Epithelial cell of prostate (primary cell): Measurements from ENCODE around the gene ADTRP.

ENCODE experiments used
- DNase-seq: peaks from one replicate; pipeline ENCODE4 v3.0.0-alpha.2; 2011; ENCODE audit warnings: low read depth, low spot score
- H3K27ac ChIP-seq: fragments of 450-650 bp; 2 replicates; pipeline ENCODE4 v1.5.1; 2017; ENCODE audit warnings: mild to moderate bottlenecking

Gene ADTRP, protein sequence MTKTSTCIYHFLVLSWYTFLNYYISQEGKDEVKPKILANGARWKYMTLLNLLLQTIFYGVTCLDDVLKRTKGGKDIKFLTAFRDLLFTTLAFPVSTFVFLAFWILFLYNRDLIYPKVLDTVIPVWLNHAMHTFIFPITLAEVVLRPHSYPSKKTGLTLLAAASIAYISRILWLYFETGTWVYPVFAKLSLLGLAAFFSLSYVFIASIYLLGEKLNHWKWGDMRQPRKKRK

DNA sequence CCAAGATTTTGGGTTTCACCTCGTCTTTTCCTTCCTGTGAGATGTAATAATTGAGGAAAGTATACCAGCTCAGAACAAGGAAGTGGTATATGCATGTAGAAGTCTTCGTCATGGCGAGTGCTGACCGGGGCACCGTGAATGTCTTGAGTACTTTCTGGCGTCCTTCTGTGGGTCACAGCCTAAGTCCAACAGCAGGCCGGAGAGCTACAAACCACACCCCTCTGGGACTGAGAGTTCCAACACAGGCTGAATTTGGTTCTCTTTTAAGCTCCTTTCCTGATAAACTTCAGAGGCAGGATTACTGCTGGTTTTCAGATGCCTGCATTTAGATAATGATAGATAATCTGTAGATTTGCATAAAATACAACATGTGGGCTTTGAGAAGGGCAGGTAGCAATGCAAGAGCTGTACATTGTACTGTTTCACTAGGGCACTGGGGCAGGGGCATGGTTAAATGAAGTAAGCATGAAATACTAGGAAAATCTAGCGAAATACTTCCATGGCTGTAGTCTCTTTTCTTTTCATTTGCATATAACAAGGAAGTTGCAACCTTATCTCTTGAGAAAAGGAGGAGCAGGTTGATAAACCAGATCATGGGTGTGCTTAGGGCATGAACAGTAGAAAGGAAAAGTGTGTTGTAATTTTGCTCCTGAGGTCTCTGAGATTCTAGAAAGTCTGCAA lies at the start of gene ADTRP:
TSS of gene ADTRP (minus strand) at position 156 of the 681 bp plus-strand sequence. CDS start at position 112, 44 bp downstream.
- no peak for DNase-seq
- no peak within 1 kb of the TSS for H3K27ac ChIP-seq

DNA sequence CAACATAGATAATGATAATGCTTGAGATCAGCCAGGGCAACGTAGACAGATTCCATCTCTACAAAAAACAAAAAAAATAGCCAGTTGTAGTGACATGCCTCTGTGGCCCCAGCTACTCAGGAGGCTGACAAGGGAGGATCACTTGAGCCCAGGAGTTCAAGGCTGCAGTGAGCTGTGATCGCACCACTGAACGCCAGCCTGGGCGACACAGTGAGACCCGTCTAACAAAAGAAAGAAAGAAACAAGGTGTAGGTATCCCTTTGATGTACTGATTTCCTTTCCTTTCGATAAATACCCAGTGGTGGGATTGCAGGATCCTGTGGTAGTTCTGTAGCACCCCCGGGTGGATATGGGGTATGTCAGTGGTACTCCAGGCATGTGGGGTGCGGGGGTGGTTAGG lies 48.2 kb upstream of the ADTRP start:
- H3K27ac ChIP-seq: no peak overlapping the region
- DNase-seq: no peak

DNA sequence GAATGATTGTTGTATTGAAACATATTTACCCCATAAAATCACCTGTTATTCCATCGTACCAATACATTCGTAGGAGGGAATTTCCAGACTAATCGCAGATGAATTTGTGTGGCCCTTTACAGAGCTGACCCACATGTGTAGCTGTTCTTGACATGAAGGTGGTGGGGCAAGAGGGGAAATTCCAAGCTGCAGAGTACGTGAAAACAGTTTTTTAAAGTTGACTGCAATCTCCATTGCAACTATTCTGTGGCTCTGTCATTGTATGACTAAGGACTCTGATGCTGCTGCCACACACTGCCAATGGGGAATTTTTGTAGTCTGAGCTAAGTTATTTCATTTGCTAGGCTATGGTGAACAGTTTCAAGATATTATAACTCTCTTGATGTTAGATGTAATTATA lies 46.4 kb upstream of the ADTRP start:
- no peak overlapping the region for H3K27ac ChIP-seq
- no peak for DNase-seq

DNA sequence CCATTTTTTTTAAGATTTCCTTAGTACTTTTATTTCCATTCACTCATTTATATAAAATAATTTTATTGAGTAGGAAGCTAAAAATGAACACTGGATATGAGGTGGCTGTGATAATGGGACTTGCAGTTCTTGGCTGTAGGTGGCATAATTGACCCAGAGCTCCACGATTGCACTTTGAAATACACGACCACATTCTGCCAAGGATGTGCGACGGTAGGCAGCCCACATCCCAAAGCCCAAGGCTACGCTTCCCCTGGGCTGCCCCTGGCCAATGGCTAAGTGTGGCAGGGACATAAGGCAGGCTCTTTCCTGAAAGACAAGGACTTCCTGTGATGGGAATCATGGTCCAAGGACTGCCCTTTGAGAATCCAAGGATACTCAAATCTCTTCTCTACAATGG lies 43.7 kb upstream of the ADTRP start:
- H3K27ac ChIP-seq: no peak overlapping the region
- no peak for DNase-seq

DNA sequence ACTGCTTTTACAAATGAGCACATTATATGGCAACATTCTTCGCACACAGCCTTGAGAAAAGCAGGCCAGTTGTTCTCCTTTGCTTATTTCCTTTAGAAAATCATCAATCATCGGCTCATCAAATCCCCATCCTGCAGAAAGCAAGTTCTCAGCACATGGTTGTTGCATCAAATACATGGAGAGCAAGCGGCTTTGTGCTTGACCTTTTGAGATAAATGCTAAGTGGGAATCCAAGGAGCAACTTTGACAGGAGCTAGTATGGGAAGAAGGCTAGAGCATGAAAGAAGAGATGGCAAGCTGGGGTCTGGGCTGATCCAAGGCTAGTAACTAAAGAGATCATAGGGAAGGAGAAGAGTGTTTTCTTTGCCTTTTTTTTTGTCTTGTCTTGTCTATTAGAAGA lies 43.2 kb upstream of the ADTRP start:
- DNase-seq: no peak
- no peak overlapping the region for H3K27ac ChIP-seq

DNA sequence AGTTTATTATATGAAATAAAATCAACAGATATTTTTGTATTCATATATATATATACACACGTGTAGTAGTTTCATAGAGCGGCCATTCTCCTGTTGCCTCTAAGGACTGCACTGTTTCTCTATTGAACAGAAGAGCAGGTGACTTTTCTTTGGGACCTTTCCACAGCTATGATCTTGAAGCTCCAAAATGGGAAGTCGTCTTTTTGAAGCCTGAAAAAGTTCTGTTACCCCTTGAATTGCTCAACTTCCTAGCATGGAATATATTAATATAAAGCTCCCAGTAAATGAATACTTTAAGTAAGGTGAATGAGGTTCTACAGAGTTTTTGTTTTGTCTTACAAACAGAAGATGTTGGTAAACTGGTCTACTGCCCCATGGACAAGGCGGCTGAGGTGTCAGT lies 42.2 kb upstream of the ADTRP start:
- H3K27ac ChIP-seq: no peak overlapping the region
- no peak for DNase-seq

DNA sequence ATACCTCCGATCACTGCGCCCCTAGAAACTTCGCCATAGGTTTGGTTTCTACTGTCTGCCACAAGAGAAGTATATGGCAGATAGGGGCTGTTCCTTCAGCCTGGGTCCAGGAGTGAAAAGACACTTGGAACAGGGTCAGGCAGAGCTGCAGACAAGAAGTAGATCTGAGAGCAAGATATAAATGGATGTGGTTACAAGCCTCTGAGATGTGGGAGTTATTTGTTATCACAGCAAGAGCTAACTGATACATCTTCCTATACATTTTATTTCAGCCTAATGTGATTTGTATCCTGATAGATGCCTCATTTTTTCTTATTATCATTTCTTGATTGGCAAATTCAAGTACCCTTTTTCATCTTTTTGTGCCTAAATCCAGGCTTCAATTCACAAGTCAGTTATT lies 40.9 kb upstream of the ADTRP start:
- no peak overlapping the region for H3K27ac ChIP-seq
- no peak for DNase-seq

DNA sequence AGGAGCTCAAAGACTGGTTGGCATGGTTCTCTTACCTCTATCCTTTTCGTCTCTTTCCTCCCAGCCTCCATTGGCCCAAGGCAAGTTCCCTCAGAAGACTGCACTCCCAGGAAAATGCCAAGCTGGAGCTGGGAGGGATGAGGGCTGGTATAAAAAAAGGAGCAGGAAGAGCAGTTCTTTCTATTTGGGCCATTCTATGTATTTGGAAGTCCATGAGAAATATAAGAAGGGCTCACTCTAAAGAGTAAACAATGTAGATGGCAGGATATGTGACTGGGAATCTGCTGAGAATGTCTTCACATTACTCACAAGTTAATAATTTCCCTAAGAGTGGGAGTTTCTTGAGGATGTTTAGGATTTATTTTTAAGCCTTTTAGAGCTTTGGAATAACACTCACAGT lies 36.6 kb upstream of the ADTRP start:
- H3K27ac ChIP-seq: peak overlapping the region; percentile 75
- DNase-seq: no peak

DNA sequence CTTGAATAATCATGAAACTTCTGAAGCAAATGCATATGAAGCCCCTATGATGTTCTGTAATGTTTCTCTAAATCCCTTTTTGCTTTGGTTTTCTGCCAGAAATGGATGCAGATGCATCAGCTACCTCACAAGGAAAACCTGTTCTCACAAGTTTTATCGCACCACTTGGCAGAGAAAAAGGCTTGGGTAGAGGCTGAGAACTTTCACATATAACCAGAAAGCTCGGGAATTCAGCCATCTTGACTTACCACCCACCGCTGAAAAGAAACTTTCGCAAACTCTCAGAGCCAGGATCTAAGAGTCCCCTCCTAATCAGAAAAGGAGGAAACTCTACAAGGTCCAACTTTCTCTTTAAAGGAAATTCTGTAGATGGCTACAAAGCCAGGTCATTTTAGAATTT lies 36.2 kb upstream of the ADTRP start:
- H3K27ac ChIP-seq: peak overlapping the region; percentile 75
- peak; percentile 26 for DNase-seq

DNA sequence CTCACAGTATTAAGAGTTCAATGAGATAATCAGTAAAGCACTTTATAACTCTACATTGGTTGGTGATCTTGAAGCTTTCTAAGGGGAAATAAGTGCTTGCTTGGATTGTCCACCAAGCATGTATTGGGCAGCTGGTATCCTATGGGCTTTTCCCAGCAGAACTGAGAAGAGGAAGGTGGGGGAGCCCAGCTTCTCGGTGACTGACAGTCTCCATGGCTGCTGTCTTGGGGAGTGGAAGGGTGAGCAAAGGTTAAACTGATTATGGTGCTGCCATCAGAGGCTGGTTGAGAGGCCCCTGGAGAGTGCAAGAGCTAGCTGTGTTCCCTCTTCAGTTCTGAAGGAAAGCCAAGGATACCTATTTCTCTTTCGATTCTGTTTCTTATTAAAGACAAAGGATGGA lies 35.5 kb upstream of the ADTRP start:
- H3K27ac ChIP-seq: no peak overlapping the region
- DNase-seq: no peak

DNA sequence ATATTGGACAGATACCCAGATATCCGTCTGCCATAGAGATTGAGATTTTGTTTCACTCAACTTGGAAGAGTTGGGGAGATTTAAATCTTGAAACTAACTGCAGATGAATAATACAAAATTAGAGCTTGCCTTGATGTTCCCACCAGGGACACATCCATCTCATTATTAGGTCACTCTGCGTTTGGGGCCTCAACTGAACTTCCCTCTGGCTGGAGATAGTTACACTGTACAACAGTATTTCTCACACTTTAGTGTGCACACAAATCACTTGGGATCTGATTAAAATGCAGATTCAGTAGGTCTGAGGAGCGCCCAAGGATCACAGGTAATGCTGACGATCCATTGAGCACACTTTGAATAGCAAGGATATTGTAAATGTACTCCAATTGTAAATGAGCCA lies 35.0 kb upstream of the ADTRP start:
- DNase-seq: no peak
- H3K27ac ChIP-seq: no peak overlapping the region

DNA sequence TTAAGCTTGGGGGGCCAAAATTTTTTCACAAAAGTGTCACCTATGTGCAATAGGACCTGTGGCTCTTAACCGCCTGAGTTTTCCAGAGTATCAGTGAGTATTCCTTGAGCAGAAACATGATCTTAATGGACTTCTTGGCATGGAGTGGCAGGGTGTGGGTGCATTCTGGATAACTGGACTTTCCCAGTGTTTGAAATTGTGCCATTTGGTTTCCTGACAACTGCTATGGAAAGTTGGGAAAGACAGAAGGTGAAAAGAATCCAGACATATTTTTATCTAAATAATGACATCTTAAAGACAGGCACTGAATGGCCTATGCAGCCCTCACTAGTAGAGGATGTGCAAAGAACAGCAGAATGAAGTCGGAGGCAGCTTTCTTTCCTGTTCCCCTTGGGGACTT lies 34.3 kb upstream of the ADTRP start:
- no peak for DNase-seq
- H3K27ac ChIP-seq: no peak overlapping the region

DNA sequence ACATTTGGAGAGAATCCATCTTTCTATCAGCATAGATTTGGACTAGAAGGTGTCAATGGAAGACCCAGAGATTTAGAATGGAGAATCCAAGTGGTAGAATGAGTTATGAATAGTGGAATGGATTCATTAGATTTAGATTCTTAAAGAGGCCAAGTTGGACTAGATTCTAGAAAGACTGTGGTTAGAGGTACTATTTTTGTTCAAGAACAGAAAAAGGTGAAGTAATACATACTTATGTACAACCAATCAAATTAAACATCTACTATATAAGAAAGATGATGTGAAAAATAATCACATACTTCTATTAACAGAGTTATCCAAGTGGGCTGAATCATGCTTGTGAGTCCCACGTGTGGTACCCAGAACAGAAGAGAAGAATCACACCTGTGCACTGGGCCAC lies 33.8 kb upstream of the ADTRP start:
- no peak overlapping the region for H3K27ac ChIP-seq

DNA sequence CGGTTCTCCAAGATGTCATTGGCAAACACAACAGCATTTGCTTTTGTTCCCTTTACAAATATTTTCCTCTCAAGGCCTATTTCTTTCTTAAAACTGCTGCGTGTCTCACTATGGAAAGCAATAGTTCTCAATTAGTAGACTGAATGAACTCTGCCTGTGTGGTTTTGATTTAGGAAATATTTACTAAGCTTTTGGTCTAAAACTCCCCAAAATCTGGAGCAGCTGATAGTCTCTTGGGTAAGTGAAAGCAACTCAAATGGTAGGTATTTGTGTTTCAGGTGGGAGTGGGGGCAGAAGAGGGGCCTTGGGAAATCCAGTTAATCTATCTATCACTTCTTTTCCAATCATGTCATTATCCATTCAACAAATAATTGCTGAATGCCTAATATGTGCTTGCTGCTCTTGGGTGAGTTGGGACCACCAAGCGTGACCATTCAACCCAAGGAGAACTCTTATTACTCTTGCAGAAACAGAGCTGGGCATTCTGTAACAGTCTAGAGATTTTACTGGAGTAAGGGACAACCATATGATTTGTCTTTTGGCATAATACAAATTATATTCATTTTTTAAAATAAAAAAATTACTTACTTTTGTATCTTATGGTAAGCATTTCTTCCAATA lies 33.2 kb upstream of the ADTRP start:
- DNase-seq: no peak
- H3K27ac ChIP-seq: no peak overlapping the region

More for the DNA sequence above, 33.8 kb upstream of the ADTRP start:
- no peak for DNase-seq

DNA sequence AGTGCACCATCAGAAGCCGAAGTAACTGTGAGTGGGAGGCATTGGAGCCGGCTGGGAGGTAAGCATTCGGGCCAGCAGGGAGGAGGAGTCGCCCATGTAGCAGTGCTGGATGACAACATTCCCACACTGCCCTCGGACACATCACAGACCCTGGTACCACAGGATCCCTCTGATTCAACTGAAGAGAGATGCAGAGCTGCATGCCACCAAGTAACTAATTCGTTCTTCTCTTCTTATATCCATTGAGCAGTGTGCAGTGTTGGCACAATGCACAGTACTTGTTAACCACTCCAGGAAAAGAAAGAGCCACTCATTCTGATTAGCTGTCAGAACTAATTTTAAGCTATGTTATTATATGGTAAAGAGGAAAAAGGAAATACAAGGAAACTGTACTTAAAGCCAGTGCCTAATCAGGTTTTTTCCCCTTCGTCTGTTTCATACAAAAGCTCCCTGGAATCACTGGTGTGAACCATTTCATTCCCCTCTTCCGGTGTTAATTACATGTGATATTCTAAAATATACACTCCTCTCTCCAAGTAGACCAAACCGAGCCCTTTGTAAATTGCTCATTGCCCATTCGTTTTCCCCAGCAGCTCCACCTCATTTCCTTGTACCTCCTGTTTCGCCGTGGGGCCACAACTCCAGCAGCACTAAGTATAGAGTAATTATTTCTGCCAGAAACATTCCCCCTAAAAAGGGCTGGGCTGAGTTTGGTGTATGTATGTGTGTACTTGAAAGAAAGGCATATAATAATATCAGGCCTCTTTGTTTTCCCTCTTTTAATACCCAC lies 32.4 kb upstream of the ADTRP start:
- DNase-seq: no peak
- peak overlapping the region; percentile 59 for H3K27ac ChIP-seq

DNA sequence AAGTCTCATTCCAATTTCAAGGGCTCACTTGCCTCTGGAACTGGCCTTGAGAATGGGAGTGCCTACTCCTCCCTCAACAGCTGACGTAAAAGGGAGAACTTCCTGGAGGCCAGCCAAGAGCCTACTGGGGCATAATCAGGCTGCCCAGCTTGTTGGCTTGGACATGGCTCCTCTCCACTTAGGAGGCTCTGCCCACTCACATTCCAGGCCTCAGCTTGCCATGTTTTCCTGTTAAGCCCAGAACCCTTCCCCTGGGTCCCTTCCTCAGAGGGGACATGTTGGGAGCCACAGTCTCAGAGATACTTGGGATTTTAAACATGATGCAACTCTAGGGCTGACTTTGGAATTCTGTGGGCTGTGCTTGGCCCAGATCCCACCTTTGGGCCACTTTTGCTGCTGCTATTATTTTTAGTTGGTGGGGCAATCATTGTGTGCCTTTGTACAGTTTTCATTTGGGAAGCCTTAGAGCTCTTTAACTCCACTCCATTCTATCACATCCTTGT lies 31.5 kb upstream of the ADTRP start:
- DNase-seq: peak; percentile 63
- H3K27ac ChIP-seq: peak overlapping the region; percentile 59

DNA sequence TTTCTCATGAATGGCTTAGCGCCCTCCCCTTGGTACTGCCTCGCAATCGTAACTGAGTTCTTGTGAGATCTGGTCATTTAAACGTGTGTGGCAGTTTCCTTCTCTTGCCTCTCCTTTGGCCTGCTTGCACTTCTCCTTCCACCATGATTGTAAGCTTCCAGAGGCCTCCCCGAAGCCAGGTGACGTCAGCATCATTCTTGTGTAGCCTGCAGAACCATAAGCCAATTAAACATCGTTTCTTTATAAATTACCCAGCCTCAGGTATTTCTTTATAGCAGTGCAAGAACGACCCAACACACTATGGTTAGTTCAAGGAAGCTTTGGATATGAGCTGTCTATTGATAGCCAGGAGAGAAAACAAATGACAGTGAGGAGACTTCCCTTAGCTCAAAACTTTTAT lies 29.5 kb upstream of the ADTRP start:
- H3K27ac ChIP-seq: no peak overlapping the region
- no peak for DNase-seq

DNA sequence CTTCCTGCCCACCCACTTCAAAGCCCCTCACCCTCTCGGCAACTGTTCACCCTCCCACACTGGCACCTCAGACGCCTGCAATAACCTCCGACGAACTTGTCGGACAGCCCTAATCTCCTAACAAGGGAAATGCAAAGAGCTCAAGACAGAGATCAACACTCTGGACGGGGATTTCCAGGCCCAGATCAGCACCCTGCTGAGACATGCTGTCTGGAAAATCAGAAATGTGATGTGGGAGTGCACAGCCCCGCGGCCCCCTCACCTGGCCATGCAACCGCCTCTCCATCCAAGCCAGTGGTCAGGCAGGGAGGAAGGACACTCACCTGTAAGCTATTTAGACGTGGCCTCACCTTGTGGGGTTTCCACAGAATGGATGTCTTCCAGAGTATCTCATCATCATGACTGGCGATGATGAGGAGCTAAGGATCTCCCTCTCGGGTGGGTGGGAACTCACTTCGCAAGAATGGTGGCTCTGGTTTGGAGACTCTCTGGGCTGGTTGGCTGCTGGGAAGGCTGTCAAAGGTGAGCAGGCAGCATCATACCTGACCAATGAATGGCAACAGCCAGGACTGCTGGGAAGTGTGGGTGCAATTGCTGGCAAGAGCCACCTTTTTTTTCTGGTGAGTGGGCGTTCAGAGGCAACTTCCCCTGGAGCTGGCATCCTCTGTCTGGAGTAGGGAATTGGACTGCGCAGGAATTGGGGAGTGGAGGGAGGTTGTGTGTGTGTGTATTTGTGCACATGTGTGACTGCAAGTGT lies 28.1 kb upstream of the ADTRP start:
- peak; percentile 31 for DNase-seq
- peak overlapping the region; percentile 69 for H3K27ac ChIP-seq

DNA sequence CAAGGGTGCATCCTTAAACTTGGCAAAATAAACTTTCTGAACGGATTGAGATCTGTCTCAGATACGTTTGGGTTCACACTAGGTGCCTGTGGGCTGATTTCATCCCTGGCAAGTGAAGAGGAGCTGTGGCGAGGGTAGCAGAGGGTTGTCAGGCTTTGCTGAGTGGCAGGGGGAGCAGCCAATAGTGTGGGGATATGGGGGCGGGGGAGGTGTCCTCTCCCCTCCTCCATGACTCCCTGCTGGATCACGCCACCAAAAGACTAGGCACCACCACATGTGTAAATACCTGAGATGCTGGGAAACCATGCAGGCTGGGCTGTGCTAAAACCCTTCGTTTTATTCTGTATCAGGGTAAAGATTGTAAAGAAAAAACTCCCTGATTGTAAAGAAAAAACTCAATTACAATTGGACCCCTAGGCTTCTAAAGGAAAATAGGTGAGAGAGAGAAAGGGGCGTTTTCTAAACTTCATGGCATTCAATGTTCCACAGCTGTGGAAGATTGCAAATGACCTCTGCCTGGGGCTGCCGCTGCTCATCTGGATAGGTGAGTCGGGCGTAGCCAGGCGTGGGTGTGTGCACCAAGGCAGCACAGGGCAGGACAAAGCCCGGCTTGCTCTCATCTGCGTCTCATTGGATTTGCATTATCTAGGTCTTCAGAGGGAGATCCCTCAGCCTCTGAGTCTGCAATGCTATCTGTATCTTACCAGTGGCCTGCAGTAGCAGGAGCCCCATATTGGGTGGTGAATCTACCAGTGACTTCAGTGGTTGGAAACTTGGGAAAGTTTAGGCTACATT lies 26.9 kb upstream of the ADTRP start:
- DNase-seq: no peak

More for the DNA sequence above, 26.9 kb upstream of the ADTRP start:
- peak overlapping the region; percentile 69 for H3K27ac ChIP-seq
